ENCODE data around the gene ATXN7L1. TPM values are rescaled to one million over a fixed set of nuclear protein-coding genes. Genes with fewer than 3 reads are reported as not detected.

ATXN7L1 gene
- polyA plus RNA-seq, 1 of the 3 experiments (the other 2 are of a cell fraction) = 6.0 TPM

GRCh38 chr7:105766421-105767073 lies 109.9 kb downstream of the ATXN7L1 start:
- no peak overlapping the region for H3K27ac ChIP-seq (ENCODE audit: low read depth in 2 of 2, low read length in 1 of 2)
- peaks cover 26 to 30% of the 10 kb centered on the region in 2 experiments; a peak in 3 of 4 replicates for H3K4me1 ChIP-seq (ENCODE audit: control insufficient read depth in 1 of 2, insufficient read depth in 2 of 2, low read depth in 1 of 2, low read length in 1 of 2)
- no peak overlapping the region for H2AFZ ChIP-seq (ENCODE audit: low read depth)
- no peaks in the 10 kb centered on the region for H3K9me2 ChIP-seq
- no peaks in the 10 kb centered on the region for H3K79me2 ChIP-seq (ENCODE audit: insufficient read depth)
- H4K20me1 ChIP-seq (ENCODE audit: insufficient read depth) = no peaks in the 10 kb centered on the region
- TF ChIP-seq RFX5 (IDR thresholded peaks at IDR 0.05; ENCODE audit: low read length) (no peak), FOSL2 (IDR thresholded peaks at IDR 0.05; ENCODE audit: borderline replicate concordance, low read depth) (peak; percentile 74), POLR2AphosphoS5 (IDR thresholded peaks at IDR 0.05; ENCODE audit: low read depth, low read length) (no peak), YY1 (IDR thresholded peaks at IDR 0.05; ENCODE audit: low read depth) (no peak), RCOR1 (IDR thresholded peaks at IDR 0.05; ENCODE audit: low read length) (no peak), EP300 (IDR thresholded peaks at IDR 0.05; ENCODE audit: borderline replicate concordance in 1 of 2, low read depth in 1 of 2, low read length in 1 of 2) (0 out of 4 replicates have a peak, but pooled peaks of 1 of the 2 experiments have one; percentile 24), SIN3A (IDR thresholded peaks at IDR 0.05; ENCODE audit: borderline replicate concordance, low read depth, low read length) (no peak), RAD21 (IDR thresholded peaks at IDR 0.05; ENCODE audit: low read length) (no peak), TAF1 (IDR thresholded peaks at IDR 0.05; ENCODE audit: borderline replicate concordance, low read depth, low read length) (0 out of 2 replicates have a peak, but pooled peaks have one; percentile 20), TCF12 (IDR thresholded peaks at IDR 0.05) (peak; percentile 56), IRF3 (IDR thresholded peaks at IDR 0.05; ENCODE audit: low read depth, low read length) (no peak), JUND (IDR thresholded peaks at IDR 0.05) (peak; percentile 59), PBX3 (IDR thresholded peaks at IDR 0.05) (peak; percentile 60), ELF1 (IDR thresholded peaks at IDR 0.05) (no peak)
- 53% methylated on average over 14 of the region's 14 CpGs for WGBS (ENCODE audit: low lambda C conversion rate)
- H3K9me3 ChIP-seq = no peaks in the 10 kb centered on the region
- H3K36me3 ChIP-seq (replicated peaks in 1 of 2; ENCODE audit: control insufficient read depth in 1 of 2, insufficient read depth in 2 of 2, low read length in 1 of 2) = no peaks in the 10 kb centered on the region
- POLR2A ChIA-PET = no interaction called here
- no peaks in the 10 kb centered on the region for H3K27me3 ChIP-seq (ENCODE audit: insufficient read depth)
- no peak overlapping the region for H3K4me3 ChIP-seq (ENCODE audit: low read depth in 2 of 2, low read length in 1 of 2)
- CTCF ChIA-PET = interaction anchor here (0.9 to 18.1 kb wide), 21 partner anchors 9 to 390 kb away, joined by 3 to 356 read pairs (median 4); partner anchors contain the start of gene ATXN7L1
- no peak overlapping the region for H3K4me2 ChIP-seq
- no peak overlapping the region for H3K9ac ChIP-seq
- H3F3A ChIP-seq (replicated peaks; ENCODE audit: insufficient read depth) = peaks cover 6% of the 10 kb centered on the region
- DNase-seq = no peak

- no peak for DNase-seq
- no peak overlapping the region for H3K9ac ChIP-seq
- ChIA-PET CTCF (interaction anchor here (0.7 to 18.1 kb wide), 32 partner anchors 8 to 402 kb away, joined by 3 to 356 read pairs (median 3); partner anchors contain the start of gene ATXN7L1), POLR2A (no interaction called here)
- H3K4me3 ChIP-seq (ENCODE audit: low read depth in 2 of 2, low read length in 1 of 2) = no peak overlapping the region
- peaks cover 26 to 31% of the 10 kb centered on the region in 2 experiments; a peak in 3 of 4 replicates for H3K4me1 ChIP-seq (ENCODE audit: control insufficient read depth in 1 of 2, insufficient read depth in 2 of 2, low read depth in 1 of 2, low read length in 1 of 2)
- peaks cover 6% of the 10 kb centered on the region for H3F3A ChIP-seq (replicated peaks; ENCODE audit: insufficient read depth)
- no peak overlapping the region for H3K4me2 ChIP-seq
- H3K27me3 ChIP-seq (ENCODE audit: insufficient read depth) = no peaks in the 10 kb centered on the region
- H3K27ac ChIP-seq (ENCODE audit: low read depth in 2 of 2, low read length in 1 of 2) = no peak overlapping the region
- no peaks in the 10 kb centered on the region for H3K9me2 ChIP-seq
- no peaks in the 10 kb centered on the region for H3K36me3 ChIP-seq (replicated peaks in 1 of 2; ENCODE audit: control insufficient read depth in 1 of 2, insufficient read depth in 2 of 2, low read length in 1 of 2)
- no peak overlapping the region for H2AFZ ChIP-seq (ENCODE audit: low read depth)
- WGBS (ENCODE audit: low lambda C conversion rate) = 90% methylated on average over 4 of the region's 4 CpGs
- H3K9me3 ChIP-seq = no peaks in the 10 kb centered on the region
- H4K20me1 ChIP-seq (ENCODE audit: insufficient read depth) = no peaks in the 10 kb centered on the region
- H3K79me2 ChIP-seq (ENCODE audit: insufficient read depth) = no peaks in the 10 kb centered on the region
- TF ChIP-seq NRF1 (IDR thresholded peaks at IDR 0.05; ENCODE audit: low read depth, low read length) (no peak), GATA2 (CRISPR knock-in tag; IDR thresholded peaks at IDR 0.05) (no peak), REST (IDR thresholded peaks at IDR 0.05; ENCODE audit: low read depth, low read length) (no peak), RCOR1 (IDR thresholded peaks at IDR 0.05; ENCODE audit: low read length) (no peak), USF2 (IDR thresholded peaks at IDR 0.05; ENCODE audit: borderline replicate concordance, low read depth, low read length) (no peak), JUND (IDR thresholded peaks at IDR 0.05) (no peak), USF1 (IDR thresholded peaks at IDR 0.05; ENCODE audit: borderline replicate concordance, low read depth) (no peak), SIN3A (IDR thresholded peaks at IDR 0.05; ENCODE audit: borderline replicate concordance, low read depth, low read length) (no peak), MXI1 (IDR thresholded peaks at IDR 0.05; ENCODE audit: low read depth, low read length) (no peak)
These were observed 110.6 kb downstream of the ATXN7L1 start for GRCh38 chr7:105765846-105766245.

All from SK-N-SH (cell line).